Measurements from ENCODE around the gene ZNF500. TPM values are rescaled to one million over a fixed set of nuclear protein-coding genes. Genes with fewer than 3 reads are reported as not detected.

ZNF500 gene
- total RNA-seq, 1 donor from 2014 or later, result 14.0 TPM

DNA sequence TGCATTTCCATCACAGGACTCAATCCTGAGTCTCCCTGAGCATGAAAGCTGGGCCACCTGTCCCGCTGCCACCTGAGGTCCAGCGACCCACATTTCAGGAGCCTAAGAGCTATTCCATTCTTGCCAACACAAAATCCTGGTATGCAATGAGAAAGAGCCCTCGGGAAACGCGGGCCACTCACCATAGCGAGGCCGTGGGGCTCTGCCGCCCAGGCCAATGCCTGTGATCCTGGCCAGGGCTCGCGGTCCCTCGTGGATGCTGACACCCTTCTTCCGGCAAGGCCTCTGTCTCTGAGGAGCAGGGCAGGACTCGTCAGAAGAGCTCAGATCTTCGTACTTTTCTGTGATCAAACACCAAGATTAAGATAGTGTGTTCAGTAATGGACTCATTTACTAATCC lies 62.0 kb downstream of the ZNF500 start:
- no peak for DNase-seq (ENCODE audit: low spot score)

DNA sequence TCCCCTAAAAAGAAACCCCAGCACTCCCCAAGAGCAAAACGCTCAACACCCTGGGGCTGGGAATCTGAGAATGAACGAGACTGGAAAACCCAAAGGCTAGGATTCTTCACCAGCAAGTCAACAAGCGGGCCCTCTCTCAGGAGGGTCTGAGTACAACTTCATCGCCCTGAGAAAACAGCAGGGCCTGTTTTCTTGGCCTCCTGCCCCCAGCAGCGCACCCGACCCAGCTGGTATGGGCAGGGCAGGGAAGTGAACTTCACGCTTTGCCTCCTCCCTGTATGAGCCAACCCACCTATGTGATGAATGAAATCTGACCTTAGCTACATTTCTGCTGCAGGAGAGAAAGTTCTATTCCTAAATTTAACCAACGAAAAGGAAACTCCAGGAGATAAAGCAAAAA lies 62.5 kb downstream of the ZNF500 start:
- no peak for DNase-seq (ENCODE audit: low spot score)

DNA sequence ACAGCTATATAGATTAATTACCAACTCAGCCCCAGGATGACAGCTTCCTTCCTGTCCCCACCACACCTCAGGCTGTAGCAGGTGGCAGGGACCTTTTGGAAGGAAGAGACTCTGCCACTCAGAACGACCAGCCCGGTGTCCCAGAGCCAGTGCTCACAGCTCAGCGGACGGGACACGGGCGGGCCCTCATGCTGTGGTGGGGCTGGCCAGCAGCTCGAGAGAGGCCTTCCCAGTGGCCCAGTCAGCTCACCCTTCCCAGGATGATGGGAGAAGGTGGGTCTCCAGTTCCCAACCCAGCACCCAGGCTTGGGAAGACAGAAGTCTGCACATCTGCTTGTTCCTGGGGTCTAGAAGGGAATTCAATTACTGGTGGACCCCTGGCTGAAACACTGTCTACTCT lies 63.1 kb downstream of the ZNF500 start:
- DNase-seq (ENCODE audit: low spot score), result no peak

DNA sequence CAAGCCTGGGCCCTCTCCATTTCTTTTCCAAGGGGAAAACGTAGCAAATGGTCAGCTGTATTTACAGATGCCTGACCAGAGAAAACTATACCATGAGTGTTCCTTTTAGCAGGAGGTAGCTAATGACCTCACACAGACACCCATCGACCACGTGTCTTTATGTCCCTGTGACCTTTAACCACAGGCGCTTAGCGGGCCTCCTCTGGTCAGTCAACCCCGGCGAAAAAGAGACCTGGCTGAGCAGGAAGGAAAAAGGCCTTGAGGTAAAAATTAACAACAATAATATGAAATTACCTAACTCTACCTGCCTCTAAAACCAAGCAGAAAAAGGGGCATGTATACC lies 64.5 kb downstream of the ZNF500 start:
- DNase-seq (ENCODE audit: low spot score), result no peak

DNA sequence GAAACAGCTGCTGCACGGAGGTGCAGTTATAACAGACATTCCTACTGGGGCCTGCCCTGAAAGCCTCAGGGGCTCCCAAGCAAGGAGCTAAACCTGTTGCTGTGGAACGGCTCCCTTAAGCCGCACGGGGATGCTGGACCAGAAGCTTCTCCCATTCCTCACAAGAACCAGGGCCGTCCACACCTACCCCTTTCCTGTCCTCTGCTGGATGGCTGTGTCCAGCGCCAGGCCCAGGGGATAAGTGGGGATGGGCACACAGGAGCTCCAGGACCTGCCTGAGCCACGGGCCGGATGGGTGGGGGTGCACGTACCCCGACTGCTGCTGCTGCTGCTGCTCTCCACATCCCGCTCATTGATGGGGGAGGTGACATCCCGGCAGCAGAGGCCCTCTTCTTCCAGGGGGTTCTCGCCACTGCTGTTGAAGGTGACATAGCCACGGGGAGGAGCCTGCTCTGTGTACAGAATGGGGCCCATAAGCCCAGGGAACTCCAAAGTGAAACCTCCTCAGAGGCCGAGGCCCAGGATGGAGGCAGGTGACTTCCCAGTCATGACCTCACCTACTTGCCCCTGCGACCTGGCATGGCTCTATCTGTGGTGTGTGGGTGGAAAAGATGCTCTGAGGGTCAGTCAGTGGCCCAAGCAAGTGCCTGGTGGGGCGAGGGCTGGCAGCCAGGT lies 65.0 kb downstream of the ZNF500 start:
- DNase-seq (ENCODE audit: low spot score), result no peak

DNA sequence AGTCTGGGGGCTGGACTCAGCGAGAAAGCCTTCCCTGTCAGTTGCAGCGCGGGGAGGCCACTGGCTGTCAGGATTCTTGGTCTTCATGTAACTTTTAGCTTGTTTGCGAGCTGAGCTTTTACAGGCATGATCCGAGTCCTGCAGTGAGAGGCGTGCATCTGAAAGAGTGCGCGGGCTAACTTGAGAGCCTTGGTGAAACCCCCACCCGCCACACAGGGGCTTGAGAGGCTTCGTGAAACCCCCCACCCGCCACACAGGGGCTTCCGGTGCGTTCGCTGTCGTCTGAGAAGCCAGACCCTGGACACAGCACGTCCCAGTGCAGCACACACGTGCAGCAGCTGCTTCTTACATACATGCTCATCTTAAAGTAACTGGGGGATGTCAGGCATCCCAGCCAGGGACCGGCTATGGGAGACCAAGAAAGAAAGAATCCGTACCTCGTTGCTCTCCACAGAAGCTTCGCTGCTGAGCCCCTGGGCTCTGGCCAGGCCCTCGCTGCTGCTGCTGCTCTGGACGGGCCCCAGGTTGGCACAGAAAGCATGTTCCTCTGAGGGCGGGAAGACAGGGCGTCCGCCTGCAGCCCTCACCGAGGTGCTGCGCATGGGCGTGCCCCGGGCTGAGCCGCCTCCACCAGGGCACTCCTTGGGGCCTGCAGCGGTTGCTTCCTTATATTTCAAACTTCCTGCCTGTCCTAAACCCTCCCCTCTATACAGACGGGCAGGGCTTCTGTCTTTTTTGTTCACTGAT lies 65.8 kb downstream of the ZNF500 start:
- no peak for DNase-seq (ENCODE audit: low spot score)

DNA sequence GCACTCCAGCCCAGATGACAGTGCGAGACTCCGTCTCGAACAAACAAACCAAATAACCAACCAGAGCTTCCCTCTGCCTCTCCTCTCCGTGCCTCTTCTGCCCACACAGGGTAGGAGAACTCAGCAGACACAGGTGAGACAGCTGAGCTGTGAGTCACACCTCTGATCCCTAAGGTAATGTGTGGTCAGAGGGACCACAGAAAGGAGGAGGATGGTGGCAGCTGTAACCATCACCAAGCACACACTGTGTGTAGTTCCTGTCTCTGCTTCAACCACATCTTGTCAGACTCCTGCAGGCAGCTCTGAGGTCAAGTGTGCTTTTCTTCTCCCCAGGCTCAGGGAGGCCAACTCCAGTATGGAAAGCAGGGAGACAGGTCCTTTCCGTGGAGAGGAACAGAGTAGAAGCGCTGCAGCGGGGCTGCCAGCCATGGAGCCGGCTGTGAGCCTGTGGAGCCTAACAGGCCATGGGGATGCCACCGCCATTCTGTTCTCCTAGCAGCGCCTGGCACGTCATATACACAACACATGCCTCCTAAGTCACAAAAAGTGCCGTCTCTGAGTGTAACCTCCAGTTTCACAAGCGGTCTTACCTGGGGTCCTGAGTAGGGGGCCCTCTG lies 66.5 kb downstream of the ZNF500 start:
- no peak for DNase-seq (ENCODE audit: low spot score)

DNA sequence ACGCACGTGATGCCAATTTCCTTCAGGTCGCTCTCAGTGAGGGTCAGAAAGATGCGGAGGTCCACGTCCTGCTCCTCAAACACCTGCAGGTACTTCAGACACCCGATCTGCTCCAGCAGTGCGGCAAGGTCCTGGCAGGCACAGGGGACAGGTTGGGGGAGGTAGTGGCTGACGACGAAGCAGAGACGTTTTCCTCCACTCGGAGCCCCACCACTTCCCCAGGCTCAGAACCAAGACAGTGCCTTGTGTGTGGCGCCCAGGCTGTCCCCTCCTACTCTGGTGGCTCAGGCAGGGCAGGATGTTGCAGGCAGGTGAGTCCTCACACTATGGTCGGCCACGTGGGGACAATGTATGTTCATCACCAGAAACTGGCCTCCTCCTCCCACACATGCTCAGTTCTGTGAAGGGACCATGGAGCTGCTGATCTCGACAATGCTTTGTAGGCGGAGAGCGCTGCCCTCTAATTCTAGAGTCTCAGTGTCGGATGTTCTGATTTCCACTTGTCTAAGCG lies 67.9 kb downstream of the ZNF500 start:
- no peak for DNase-seq (ENCODE audit: low spot score)

DNA sequence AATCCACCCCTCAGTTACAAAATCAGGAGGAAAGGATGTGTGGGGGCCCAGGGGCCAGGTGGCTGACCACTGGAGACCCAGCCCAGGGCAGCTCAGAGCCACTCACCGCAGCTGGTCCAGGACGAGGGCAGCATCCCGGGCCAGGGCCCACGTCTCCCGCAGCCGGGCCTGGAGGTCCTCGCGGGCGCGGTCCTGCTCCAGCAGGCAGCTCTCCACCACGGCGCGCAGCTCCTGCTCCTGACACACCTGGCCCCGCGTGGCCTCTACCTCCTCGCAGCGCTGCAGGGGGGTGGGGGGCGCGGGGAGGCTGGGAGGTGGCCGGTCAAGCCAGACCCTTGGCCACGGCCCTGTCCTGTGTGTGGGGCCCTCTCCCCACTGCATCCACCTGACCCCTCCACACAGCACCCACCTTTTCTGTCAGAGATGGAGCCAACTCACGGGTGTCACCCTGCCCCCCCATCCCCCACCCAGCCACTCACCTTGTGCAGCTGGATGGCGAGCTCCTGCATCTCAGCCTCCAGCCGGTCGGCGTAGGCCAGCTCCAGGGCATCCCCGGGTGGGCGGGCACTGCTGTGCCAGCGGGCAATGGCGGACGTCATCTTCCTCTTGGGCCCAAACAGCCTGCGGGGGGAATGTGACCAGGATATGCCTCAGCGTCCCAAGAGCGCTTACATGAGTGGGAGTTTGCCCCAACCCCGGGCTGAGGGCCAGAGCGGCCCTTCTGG lies 68.5 kb downstream of the ZNF500 start:
- DNase-seq (ENCODE audit: low spot score), result no peak

Other genes with a start within 250 kb of the ZNF500 start
- gene CDIP1, start 228.4 kb downstream of the ZNF500 start, total RNA-seq (ENCODE audit: insufficient read depth, low replicate concordance), result 7.9 TPM
- gene C16orf96, start 210.8 kb downstream of the ZNF500 start, total RNA-seq (ENCODE audit: insufficient read depth, low replicate concordance), result 0.48 TPM
- gene UBALD1, start 152.3 kb downstream of the ZNF500 start, total RNA-seq (ENCODE audit: insufficient read depth, low replicate concordance), result 1.4 TPM
- gene MGRN1, start 142.3 kb downstream of the ZNF500 start, total RNA-seq (ENCODE audit: insufficient read depth, low replicate concordance), result 21.9 TPM
- 15.9 TPM for gene NUDT16L1, start 73.6 kb downstream of the ZNF500 start, total RNA-seq (ENCODE audit: insufficient read depth, low replicate concordance)
- 18.8 TPM for gene ANKS3, start 32.9 kb downstream of the ZNF500 start, total RNA-seq (ENCODE audit: insufficient read depth, low replicate concordance)
- gene DNAAF8, start 32.6 kb downstream of the ZNF500 start, total RNA-seq (ENCODE audit: insufficient read depth, low replicate concordance), result 0.24 TPM
- not detected for gene SEPTIN12, start 21.2 kb upstream of the ZNF500 start, total RNA-seq (ENCODE audit: insufficient read depth, low replicate concordance)
- gene SMIM22, start 28.2 kb upstream of the ZNF500 start, total RNA-seq (ENCODE audit: insufficient read depth, low replicate concordance), result not detected
- gene ROGDI, start 35.5 kb upstream of the ZNF500 start, total RNA-seq (ENCODE audit: insufficient read depth, low replicate concordance), result 27.0 TPM
- 28.6 TPM for gene GLYR1, start 80.1 kb upstream of the ZNF500 start, total RNA-seq (ENCODE audit: insufficient read depth, low replicate concordance)
- gene UBN1, start 80.3 kb upstream of the ZNF500 start, total RNA-seq (ENCODE audit: insufficient read depth, low replicate concordance), result 31.3 TPM
- 32.3 TPM for gene PPL, start 170.0 kb upstream of the ZNF500 start, total RNA-seq (ENCODE audit: insufficient read depth, low replicate concordance)
- 0.72 TPM for gene SEC14L5, start 191.2 kb upstream of the ZNF500 start, total RNA-seq (ENCODE audit: insufficient read depth, low replicate concordance)

Data from umbilical cord (tissue), 2 donors.